Thyroid gland (tissue), 4 donors: ENCODE measurements around the gene DIO3.

Source experiments
- POLR2A ChIP-seq, 2 donors: fragments of 450-650 bp; IDR thresholded peaks; one replicate each; pipeline ENCODE4 v1.6.1; 2017; ENCODE audit warnings: antibody characterized with exemption in 2 of 2, mild to moderate bottlenecking in 2 of 2, moderate library complexity in 1 of 2
- TF ChIP-seq, protein P1 (sequence below), 6 experiments: fragments of 200-600 bp in 3 of 6; fragments of 450-650 bp in 3 of 6; sonication (generic) in 3 of 6; IDR thresholded peaks; one replicate each; pipeline ENCODE4 v1.5.1; 2016 to 2019; ENCODE audit warnings: antibody characterized with exemption in 6 of 6, mild to moderate bottlenecking in 2 of 6, inconsistent platforms in 1 of 6, moderate library complexity in 1 of 6

DNA sequence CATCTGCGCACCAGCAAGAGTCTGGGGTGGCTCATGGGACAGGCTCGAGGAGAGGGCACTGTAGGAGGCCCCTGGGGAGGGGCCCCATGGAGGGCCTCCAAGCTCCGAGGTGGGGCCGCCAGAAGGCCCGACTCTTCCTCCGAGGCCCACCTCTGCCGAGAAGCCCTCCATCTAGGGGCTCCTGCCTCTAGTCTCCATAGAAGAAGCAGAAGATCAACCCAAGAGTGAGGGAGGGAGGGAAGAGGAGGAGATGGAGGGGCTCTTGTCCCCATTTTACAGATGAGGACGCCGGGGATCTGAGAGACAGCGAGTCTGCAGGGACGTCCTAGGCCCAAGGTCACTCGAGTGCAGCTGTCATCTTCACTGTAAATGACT is 41.2 kb downstream of the DIO3 start:
- TF ChIP-seq POLR2A (IDR thresholded peaks at IDR 0.05) = no peak
- TF ChIP-seq, protein P1, sequence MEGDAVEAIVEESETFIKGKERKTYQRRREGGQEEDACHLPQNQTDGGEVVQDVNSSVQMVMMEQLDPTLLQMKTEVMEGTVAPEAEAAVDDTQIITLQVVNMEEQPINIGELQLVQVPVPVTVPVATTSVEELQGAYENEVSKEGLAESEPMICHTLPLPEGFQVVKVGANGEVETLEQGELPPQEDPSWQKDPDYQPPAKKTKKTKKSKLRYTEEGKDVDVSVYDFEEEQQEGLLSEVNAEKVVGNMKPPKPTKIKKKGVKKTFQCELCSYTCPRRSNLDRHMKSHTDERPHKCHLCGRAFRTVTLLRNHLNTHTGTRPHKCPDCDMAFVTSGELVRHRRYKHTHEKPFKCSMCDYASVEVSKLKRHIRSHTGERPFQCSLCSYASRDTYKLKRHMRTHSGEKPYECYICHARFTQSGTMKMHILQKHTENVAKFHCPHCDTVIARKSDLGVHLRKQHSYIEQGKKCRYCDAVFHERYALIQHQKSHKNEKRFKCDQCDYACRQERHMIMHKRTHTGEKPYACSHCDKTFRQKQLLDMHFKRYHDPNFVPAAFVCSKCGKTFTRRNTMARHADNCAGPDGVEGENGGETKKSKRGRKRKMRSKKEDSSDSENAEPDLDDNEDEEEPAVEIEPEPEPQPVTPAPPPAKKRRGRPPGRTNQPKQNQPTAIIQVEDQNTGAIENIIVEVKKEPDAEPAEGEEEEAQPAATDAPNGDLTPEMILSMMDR (IDR thresholded peaks at IDR 0.05) = no peak
